GM21529 (cell line): ENCODE measurements around the gene TRMO.
"Not testable (repeated sequence)": the region's sequence is repeated elsewhere in the genome, so short reads cannot be mapped to it uniquely, and the experiment has no call there.

ENCODE experiments used
- ATAC-seq: cut with Tn5 transposase; IDR thresholded peaks from one replicate; pipeline ENCODE4 v1.9.1; 2021; ENCODE audit not compliant: unreplicated experiment

TRMO gene, protein sequence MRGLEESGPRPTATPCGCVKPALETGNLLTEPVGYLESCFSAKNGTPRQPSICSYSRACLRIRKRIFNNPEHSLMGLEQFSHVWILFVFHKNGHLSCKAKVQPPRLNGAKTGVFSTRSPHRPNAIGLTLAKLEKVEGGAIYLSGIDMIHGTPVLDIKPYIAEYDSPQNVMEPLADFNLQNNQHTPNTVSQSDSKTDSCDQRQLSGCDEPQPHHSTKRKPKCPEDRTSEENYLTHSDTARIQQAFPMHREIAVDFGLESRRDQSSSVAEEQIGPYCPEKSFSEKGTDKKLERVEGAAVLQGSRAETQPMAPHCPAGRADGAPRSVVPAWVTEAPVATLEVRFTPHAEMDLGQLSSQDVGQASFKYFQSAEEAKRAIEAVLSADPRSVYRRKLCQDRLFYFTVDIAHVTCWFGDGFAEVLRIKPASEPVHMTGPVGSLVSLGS

DNA sequence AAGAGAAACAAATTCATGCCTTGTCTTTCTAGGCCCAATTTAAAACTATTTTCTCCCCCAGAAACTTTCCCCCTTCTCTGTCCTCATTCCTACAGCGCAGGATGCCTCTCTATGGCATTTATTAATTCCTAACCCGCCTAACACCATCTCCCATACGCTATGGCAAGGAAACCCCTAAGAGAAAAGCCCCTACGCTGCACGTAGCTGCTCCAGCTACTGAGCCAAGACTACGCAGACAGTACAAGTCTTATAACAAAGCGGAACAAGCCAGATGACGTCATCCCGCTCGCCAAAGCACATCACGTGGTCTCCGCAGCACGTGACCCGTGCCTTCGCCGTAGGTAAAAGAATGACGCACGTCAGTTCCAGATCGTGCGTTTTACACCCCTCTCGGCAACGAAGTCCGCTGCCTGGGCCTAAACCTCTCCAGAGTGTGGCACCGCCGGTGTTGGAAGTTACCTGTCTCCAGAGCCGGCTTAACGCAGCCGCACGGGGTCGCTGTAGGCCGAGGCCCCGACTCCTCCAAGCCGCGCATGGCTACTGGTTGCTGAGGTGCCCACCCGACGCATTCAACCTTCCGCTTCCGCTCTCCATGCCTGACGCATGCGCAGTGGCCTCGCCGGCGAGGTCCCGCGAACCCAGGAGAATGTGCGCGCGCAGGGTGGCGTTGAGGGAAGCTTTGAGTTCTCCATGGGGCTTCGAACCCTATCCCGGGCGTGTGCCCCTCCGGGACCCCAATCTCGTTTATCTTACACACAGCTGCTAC is at the start of gene TRMO:
TSS of gene TRMO (minus strand) at position 542 of the 766 bp plus-strand sequence. CDS start at position 535, 7 bp downstream.
- ATAC-seq = peak; percentile 83

DNA sequence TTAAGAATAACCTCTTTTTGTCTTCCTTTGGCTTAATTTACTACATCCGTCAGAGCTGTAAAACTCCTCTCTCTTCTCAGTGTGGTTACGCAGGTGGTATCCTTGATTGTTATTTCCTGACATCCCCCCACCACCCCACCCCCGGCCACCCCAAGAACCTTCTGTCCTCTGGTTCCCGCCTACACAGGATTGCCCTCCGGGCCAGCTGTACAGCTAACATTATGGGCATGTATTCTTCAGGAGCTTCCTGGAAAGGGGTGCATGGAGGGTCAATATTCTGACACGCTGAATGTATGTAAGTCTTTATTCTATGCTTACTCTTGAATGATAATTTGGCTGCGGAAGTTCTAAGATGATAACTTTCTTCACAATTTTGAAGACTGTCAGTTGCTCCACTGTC is 47.9 kb upstream of the TRMO start:
- no peak for ATAC-seq

DNA sequence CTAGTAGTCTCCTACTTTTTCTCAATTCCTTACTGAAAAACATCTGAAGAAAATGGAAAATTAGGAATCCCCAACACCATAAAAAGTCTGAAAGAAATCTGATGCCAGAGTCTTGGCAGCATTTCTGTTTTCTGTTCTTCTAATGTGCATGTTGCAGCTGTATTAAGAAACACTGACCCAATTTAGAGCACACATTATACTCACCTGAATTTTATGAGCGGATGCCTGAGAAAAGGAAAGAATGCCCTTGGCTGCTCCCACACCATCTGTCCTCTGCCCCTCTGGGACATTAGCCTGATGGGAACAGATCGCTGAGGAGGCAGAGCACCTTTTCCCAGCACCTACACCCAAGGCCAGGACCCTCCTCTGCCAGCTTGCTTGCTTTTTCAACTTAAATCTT is 46.7 kb upstream of the TRMO start:
- ATAC-seq = no peak

DNA sequence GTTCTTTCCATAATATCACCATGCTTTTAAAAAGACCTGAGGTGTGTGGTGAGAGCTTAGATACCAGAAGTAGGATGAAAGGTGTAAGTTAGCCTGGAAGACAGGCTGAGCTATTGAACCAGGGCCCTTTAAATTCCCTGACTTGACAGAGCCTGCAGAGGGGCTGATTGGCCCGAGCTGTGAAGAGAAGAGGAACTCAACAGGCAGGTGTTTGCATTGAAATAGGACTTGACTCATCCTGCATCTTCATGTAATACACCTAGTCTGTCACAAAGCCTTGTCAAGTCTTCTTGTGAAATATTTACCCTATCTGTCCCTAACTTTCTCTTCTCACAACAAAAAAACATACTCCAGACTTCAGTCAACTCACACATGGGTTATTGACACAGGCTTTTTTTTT is 44.2 kb upstream of the TRMO start:
- ATAC-seq = no peak

DNA sequence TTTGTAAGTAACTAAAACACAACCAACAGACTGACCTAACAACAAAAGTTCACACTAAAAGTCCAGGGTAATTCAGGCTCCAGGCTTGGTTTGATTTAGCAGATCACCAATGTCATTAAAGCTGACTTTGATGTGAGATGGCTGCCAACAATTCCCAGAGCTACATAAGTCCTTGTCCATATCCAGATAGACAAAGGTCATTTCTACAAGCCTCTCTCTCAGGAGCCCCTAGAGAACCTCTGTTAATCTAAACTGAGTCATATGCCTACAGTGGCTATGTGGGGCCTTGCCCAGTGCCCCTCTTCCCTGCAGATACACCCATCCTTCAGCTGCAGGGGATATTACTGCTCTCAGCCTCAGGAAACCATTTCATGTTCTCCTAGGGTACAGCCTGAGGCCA is 42.6 kb upstream of the TRMO start:
- ATAC-seq = no peak

DNA sequence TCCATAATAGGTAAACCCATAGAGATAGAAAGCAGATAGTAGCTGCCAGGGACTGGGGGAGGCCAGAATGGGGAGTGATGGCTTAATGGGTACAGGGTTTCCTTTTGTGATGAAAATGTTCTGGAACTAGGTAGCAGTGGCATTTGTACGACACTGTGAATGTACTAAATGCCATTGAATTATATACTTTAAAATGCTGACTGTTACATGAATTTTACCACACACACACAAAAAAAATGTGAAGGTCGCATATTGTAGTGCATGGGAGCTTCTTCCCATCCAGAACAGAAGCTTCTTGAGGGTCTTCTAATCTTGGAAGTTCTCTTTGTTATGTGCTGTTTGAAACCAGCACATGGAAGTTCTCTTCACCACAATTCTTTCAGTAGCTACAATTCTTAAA is 40.9 kb upstream of the TRMO start:
- ATAC-seq = no peak

DNA sequence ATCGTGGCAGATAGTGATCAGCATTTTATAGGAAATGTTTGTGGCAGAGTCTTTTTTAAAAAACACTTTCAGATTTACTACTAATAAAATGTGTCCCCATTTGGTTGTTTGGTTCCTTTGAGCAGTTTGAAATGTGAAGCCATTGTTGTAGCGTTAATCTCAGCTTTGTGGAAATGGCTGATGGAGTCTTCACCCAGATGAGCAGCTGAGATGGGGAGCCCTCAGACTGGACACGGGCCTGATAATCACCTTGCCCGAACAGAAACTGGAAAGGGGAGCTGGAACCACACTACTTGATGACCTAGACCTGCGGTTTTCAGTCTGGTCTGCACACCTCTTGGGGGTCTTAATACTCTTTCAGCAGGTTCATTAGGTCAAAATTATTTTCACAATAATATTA is 40.3 kb upstream of the TRMO start:
- no peak for ATAC-seq

DNA sequence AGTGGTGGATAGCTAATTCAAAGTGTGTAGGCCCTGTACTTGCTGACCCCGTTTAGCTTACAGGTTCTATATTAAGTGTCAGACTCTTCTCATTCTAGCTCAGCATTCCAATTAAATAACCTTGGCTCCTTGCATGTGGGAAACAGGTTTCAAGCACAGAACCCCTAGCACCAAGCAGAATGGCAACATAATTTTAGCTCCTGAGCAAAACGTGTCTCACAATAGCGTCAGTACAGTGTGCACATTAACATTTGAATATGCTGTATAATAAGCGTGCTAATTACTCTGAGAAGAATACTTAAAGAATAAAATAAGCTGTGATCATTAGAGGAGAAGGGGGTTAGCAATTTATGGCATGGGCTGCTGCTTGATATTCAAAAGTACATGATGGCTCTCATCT is 39.8 kb upstream of the TRMO start:
- no peak for ATAC-seq

DNA sequence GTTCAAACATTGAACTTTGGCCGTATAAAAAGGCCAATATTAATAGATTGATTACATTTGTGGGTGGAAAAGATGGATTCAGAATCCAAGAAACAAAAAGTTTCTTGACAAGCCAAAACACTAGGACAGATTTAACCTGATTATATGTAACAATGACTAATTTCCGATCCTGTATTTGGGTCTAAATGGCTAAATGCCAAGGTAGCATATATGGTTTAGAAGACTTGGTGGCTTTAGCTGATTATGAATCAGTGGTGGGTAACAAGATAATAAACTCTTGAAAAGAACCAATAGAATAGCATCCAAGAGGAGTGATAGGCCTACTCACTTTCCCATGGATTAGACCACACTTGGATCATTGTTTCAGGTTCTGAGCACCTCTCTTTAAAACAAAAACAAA is 39.1 kb upstream of the TRMO start:
- no peak for ATAC-seq

DNA sequence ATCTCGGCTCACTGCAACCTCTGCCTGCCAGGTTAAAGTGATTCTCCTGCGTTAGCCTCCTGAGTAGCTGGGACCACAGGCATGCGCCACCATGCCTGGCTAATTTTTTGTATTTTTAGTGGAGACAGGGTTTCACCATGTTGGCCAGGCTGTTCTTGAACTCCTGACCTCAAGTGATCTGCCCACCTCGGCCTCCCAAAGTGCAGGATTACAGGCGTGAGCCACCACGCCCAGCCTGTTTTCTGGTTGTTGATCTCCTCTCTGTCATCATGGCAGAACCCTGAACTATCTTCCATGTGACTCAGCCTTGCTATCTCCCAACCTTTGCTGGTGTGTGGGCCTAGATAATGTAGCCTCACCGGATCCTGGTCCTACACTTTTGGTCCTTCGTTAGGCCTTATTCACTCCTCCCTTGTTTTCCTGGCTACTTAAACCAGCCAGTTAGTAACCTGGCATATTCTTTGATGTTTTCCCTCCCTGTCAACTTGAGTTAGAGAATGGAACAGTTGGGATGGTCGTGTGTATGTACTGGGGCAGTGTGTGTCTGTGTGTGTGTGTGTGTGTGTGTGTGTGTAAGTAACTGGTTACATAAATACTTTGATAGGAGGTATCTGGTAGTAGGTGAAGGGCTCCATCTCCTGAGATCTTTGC is 38.5 kb upstream of the TRMO start:
- not testable (repeated sequence) for ATAC-seq

DNA sequence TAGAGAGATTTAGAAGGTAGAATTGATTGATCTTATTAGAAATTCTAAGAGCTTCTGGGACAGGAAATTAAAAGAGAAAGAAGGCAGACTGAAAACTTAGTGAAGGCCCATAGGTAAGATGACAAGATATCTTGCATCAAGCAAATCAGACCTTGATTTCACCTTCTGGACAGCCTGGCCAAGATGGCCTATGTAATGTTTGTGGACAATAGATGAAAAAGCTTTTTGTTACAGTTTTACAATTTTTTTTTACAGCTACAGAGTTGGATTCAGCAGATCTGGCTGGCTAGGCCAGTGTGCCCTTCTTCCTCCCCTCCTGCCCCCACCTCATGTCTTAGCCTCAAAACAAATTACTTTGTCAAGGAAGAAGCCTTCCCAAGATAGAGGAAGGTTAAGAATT is 37.3 kb upstream of the TRMO start:
- no peak for ATAC-seq

DNA sequence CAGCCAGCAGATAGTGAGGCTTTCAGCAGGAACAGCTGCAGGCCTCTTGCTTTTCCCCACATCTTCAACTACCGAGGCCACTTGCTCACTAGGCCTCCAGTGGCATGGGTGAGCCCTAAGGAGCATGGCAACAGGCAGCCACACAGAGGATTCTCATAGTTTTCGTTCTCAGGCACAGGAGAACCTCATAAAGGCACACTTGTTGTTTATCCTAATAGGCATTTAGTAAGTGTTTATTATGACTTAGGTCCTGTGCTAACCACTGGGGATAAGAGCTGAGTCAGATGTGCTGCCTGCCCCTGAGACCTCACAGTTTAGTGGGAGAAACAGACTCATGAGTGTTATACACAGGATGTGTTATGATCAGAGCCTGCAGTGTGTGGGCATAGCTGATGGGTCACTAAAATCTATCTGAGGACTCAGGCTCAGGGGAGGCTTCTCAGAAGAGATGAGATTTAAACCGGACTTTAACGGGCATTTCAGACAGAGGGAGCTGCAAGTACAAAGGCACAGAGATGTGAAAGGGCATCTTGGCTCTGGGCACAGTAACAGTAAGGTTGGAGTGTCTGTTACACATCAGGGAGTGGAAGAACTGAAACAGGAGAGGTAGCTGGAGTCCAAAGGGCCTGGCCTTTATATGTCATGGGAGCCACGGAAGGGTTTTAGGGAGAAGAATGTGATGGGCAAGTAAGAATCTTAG is 36.7 kb upstream of the TRMO start:
- no peak for ATAC-seq

DNA sequence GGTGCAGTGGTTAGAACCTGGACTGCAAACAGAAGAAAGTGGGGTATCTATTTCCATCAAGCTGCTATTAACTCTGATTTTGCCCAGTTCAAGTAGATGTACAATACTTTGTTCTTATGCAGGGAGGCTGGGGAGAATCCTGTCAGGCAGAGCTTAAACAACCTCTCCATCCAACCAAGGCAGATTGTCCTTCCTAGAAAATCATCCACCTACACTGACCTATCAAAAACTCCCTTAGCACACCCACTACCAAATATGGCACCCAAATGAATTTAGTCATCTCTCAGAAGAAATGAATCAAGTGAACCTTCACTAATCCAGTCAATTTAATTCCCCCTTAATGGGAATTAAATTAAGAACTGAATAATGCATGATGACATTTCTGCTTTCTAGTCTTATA is 34.0 kb upstream of the TRMO start:
- no peak for ATAC-seq

DNA sequence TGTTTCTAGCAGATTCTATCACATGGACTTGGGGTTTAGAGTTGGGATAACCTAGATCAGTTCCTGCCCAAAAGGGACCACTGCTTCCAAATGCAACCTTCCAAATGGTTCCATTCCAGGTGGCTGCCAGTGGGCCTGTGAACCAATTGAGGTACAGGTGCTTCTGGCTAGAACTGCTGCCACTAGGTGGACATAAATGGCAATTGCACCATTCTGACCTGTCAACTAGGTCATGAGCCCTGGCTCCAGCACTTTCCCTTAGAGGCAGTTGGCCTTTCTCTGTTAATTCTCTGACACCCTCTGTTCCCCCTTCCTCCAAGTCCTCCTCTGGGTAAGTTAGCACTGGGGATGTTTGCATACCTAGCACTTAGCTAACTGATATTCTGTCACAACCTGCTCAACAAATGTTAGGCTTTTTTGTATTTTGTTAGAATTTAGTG is 32.3 kb upstream of the TRMO start:
- peak; percentile 83 for ATAC-seq

DNA sequence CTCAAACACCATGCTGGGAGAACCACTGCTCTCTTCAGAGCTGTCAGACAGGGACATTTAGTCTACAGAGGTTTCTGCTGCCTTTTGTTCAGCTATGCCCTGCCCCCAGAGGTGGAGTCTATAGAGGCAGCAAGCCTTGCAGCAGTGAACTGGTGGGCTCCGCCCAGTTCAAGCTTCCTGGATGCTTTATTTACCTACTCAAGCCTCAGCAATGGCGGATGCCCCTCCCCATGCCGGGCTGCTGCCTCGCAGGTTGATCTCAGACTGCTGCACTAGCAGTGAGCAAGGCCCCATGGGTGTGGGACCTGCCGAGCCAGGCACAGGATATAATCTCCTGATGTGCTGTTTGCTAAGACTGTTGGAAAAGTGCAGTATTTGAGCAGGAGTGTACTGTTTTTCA is 28.6 kb upstream of the TRMO start:
- not testable (repeated sequence) for ATAC-seq

DNA sequence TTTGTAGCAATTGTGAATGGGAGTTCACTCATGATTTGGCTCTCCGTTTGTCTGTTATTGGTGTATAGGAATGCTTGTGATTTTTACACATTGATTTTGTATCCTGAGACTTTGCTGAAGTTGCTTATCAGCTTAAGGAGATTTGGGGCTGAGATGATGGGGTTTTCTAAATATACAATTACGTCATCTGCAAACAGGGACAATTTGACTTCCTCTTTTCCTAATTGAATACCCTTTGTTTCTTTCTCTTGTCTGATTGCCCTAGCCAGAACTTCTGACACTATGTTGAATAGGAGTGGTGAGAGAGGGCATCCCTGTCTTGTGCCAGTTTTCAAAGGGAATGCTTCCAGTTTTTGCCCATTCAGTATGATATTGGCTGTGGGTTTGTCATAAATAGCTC is 24.8 kb upstream of the TRMO start:
- not testable (repeated sequence) for ATAC-seq

DNA sequence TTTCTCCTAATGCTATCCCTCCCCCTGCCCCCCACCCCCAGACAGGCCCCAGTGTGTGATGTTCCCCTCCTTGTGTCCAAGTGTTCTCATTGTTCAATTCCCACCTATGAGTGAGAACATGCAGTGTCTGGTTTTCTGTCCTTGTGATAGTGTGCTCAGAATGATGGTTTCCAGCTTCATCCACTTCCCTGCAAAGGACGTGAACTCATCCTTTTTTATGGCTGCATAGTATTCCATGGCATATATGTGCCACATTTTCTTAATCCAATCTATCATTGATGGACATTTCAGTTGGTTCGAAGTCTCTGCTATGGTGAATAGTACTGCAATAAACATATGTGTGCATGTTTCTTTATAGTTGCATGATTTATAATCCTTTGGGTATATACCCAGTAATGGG is 23.2 kb upstream of the TRMO start:
- ATAC-seq = not testable (repeated sequence)

DNA sequence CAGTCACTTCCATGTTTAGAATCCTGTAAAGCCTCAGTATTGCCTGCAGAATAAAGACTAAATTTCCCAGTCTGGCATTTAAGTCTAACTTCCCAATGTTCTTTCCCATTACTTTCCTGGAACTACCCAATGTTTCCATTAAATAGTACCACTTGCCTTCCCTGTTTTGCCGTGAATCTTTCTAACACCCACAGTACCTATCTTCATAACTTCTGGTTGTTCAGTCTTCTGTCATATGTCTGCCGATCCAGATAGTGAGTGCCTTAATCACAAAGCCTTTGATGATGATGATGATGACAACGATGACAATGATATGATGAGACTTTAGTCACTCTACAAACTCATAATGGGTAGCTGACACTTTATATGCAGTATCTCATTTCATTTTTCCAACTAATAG is 22.3 kb upstream of the TRMO start:
- ATAC-seq = no peak

DNA sequence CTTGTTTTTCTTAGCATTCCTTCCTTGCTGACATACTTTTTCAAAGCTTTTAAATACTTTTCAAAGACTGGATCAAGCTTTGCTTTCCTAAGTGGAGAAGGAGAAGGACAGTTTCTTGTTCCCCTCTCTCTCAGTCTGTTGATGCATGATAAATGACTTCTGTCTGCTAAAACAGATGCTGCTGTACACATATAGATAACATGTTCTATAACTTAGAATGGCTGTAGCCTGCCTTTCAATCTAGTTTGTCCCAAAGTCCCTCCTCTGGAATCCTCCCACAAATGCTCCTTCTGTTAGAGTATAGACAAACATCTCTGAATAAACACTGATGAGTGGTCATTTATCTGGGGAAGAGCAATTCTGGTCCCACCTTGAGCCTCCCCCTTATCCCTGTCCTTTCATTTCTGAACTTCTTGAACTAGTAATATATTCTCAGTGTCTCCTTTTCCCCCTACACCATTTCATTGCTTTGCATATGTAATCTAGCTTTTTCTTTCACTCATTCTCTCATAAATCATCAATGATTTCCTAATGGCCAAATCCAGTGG is 21.1 kb upstream of the TRMO start:
- no peak for ATAC-seq

DNA sequence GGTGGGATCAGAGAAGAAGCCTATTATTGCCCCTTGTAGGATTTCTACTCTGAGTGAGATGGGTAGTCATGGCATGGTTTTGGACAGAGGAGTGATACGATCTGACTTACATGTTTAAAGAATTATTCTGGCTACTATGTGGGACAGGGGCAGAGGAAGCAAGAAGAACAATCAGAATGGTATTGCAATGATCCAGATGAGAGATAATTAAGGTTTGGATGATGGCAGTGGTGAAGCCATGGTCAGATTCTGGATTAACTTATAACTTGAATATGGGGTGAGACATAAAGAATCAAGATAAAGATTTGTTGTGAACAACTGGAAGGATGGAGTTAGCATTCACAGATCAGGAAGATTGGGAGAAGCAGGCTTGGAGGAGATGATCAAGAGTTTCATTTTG is 19.0 kb upstream of the TRMO start:
- no peak for ATAC-seq

DNA sequence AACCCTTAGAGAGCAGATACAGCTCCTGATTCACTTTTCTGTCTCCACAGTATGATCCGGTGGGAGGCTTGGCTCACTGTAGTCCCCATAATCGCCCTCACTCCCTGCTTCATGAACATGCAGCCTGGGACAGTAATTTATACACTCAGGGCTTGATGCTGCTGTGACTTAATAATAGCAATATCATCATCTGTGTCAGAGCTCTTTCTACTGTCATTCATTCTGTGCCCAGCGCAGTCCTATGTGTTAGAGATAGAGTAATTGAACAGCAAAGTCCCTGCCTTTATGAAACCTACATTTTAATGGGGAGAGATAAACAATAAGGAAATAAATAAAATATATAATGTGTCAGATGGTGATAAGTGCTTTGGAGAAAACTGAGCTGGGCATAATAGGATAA is 18.4 kb upstream of the TRMO start:
- ATAC-seq = no peak
